H1 (cell line): Measurements from ENCODE around the gene ZNF556. TPM values are rescaled to one million over a fixed set of nuclear protein-coding genes. Genes with fewer than 3 reads are reported as not detected.

Experiments
- CTCF ChIA-PET: fragments of 300-600 bp; sonication (Branson Sonifier 250); formaldehyde crosslinking; loops from one replicate; lab custom pipeline; 2021; ENCODE audit not compliant: partially characterized antibody; lab: Charles Lee
- POLR2A ChIA-PET: fragments of 300-600 bp; sonication (Branson Sonifier 250); formaldehyde crosslinking; loops from one replicate; lab custom pipeline; 2021; ENCODE audit warnings: inconsistent platforms; ENCODE audit not compliant: partially characterized antibody; lab: Charles Lee
- DNase-seq, 2 experiments: peaks; one replicate each; pipeline versions ENCODE4 v3.0.0 to v3.0.0-alpha.2; 2010 to 2022; ENCODE audit warnings: low spot score in 2 of 2, low read depth in 1 of 2, mixed read lengths in 1 of 2
- FAIRE-seq: peaks from 2 replicates; lab custom pipeline; 2011; peaks lifted over from hg19 to GRCh38; lab: Jason Lieb, UNC
- H2AFZ ChIP-seq: 2 replicates; pipeline ENCODE4 v1.8.1; 2012; ENCODE audit warnings: low read length, inconsistent platforms
- H2AK5ac ChIP-seq: 2 replicates; pipeline ENCODE4 v1.6.1; 2013; ENCODE audit warnings: low read depth, low read length
- H2BK120ac ChIP-seq: replicated peaks from 2 replicates; pipeline ENCODE3; 2013; ENCODE audit warnings: low read depth, low read length, inconsistent platforms
- H2BK12ac ChIP-seq: 2 replicates; pipeline ENCODE4 v1.6.1; 2013; ENCODE audit warnings: low read depth, low read length
- H2BK15ac ChIP-seq: 2 replicates; pipeline ENCODE4 v1.6.1; 2013; ENCODE audit warnings: low read length
- H2BK20ac ChIP-seq: 2 replicates; pipeline ENCODE4 v1.6.1; 2013; ENCODE audit warnings: low read length
- H2BK5ac ChIP-seq: 2 replicates; pipeline ENCODE4 v1.6.1; 2013; ENCODE audit warnings: low read depth, low read length
- H3K14ac ChIP-seq: 2 replicates; pipeline ENCODE4 v1.6.1; 2013; ENCODE audit warnings: inconsistent platforms; ENCODE audit not compliant: insufficient read length
- H3K18ac ChIP-seq: 2 replicates; pipeline ENCODE4 v1.6.1; 2013; ENCODE audit warnings: low read length; ENCODE audit errors: extremely low read depth
- H3K23ac ChIP-seq: 2 replicates; pipeline ENCODE4 v1.6.1; 2013; ENCODE audit warnings: inconsistent platforms; ENCODE audit not compliant: insufficient read length
- H3K23me2 ChIP-seq: 2 replicates; pipeline ENCODE4 v1.6.1; 2013; ENCODE audit warnings: low read depth, low read length
- H3K27ac ChIP-seq: 2 replicates; pipeline ENCODE4 v1.6.1; 2011; ENCODE audit warnings: low read depth, low read length, inconsistent platforms
- H3K27me3 ChIP-seq, 4 experiments: replicated peaks in 1 of 4; 1 replicate in 1 of 4; 2 replicates in 3 of 4; pipeline versions ENCODE4 v1.6.1 to v1.8.1; 2011 to 2013; ENCODE audit warnings: low read length in 3 of 4, mild to moderate bottlenecking in 3 of 4, inconsistent platforms in 2 of 4, mixed read lengths in 2 of 4, moderate library complexity in 1 of 4; ENCODE audit not compliant: control insufficient read depth in 3 of 4, insufficient read depth in 3 of 4; ENCODE audit errors: extremely low read depth in 1 of 4
- H3K36me3 ChIP-seq, 4 experiments: 2 replicates each; pipeline versions ENCODE4 v1.6.1 to v1.8.1; 2011 to 2013; ENCODE audit warnings: mild to moderate bottlenecking in 4 of 4, low read length in 3 of 4, moderate library complexity in 2 of 4, control low read depth in 1 of 4, inconsistent platforms in 1 of 4; ENCODE audit not compliant: insufficient read depth in 4 of 4, control insufficient read depth in 2 of 4
- H3K4ac ChIP-seq: replicated peaks from 2 replicates; pipeline ENCODE3; 2013; ENCODE audit warnings: low read length, low read depth, mixed read lengths, inconsistent platforms; ENCODE audit not compliant: insufficient read length
- H3K4me1 ChIP-seq, 4 experiments: replicated peaks in 1 of 4; 1 replicate in 1 of 4; 2 replicates in 3 of 4; pipeline versions ENCODE4 v1.6.1 to v1.8.1; 2011 to 2013; ENCODE audit warnings: low read length in 3 of 4, inconsistent platforms in 2 of 4, mixed read lengths in 1 of 4; ENCODE audit not compliant: insufficient read depth in 4 of 4, control insufficient read depth in 3 of 4
- H3K4me2 ChIP-seq, 2 experiments: 2 replicates each; pipeline versions ENCODE4 v1.6.1 to v1.8.1; 2011 to 2013; ENCODE audit warnings: low read depth in 2 of 2, low read length in 2 of 2, control low read depth in 1 of 2, inconsistent platforms in 1 of 2, mild to moderate bottlenecking in 1 of 2; ENCODE audit not compliant: insufficient read depth in 1 of 2
- H3K4me3 ChIP-seq, 4 experiments: fragments of 200-600, 300-600 bp in 1 of 4; sonication (generic), shearing (Covaris generic), sonication (Bioruptor Twin) in 1 of 4; 2 replicates each; pipeline versions ENCODE4 v1.5.1 to v1.8.1; 2011 to 2016; ENCODE audit warnings: low read length in 4 of 4, low read depth in 3 of 4, control low read depth in 2 of 4, inconsistent platforms in 2 of 4, mild to moderate bottlenecking in 2 of 4, mixed read lengths in 1 of 4, moderate library complexity in 1 of 4; ENCODE audit not compliant: insufficient read depth in 2 of 4; ENCODE audit errors: extremely low read depth in 1 of 4
- H3K56ac ChIP-seq: replicated peaks from 2 replicates; pipeline ENCODE3; 2013; ENCODE audit warnings: low read depth, mild to moderate bottlenecking, mixed read lengths, low read length, inconsistent platforms; ENCODE audit not compliant: insufficient read length
- H3K79me1 ChIP-seq: 2 replicates; pipeline ENCODE4 v1.6.1; 2013; ENCODE audit warnings: low read depth, low read length, control low read depth
- H3K79me2 ChIP-seq, 2 experiments: 2 replicates each; pipeline versions ENCODE4 v1.6.1 to v1.8.1; 2012 to 2013; ENCODE audit warnings: low read length in 2 of 2, mild to moderate bottlenecking in 2 of 2, inconsistent platforms in 1 of 2; ENCODE audit not compliant: insufficient read depth in 2 of 2, control insufficient read depth in 1 of 2
- H3K9ac ChIP-seq, 4 experiments: replicated peaks in 1 of 4; 1 replicate in 1 of 4; 2 replicates in 3 of 4; pipeline versions ENCODE4 v1.6.1 to v1.8.1; 2011 to 2013; ENCODE audit warnings: low read depth in 3 of 4, low read length in 3 of 4, control low read depth in 2 of 4, mild to moderate bottlenecking in 2 of 4, moderate library complexity in 2 of 4, inconsistent platforms in 1 of 4; ENCODE audit errors: extremely low read depth in 1 of 4
- H3K9me3 ChIP-seq, 2 experiments: 2 replicates each; pipeline versions ENCODE4 v1.6.1 to v1.8.1; 2012 to 2013; ENCODE audit warnings: mild to moderate bottlenecking in 2 of 2, moderate library complexity in 2 of 2, control low read depth in 1 of 2, inconsistent platforms in 1 of 2, low read depth in 1 of 2, low read length in 1 of 2, mixed read lengths in 1 of 2; ENCODE audit not compliant: insufficient read depth in 2 of 2
- H4K20me1 ChIP-seq, 2 experiments: replicated peaks in 1 of 2; 2 replicates each; pipeline versions ENCODE3 to v1.8.1; 2011 to 2013; ENCODE audit warnings: inconsistent platforms in 2 of 2, low read length in 2 of 2, mild to moderate bottlenecking in 1 of 2; ENCODE audit not compliant: insufficient read depth in 2 of 2, control insufficient read depth in 1 of 2
- H4K5ac ChIP-seq: 2 replicates; pipeline ENCODE4 v1.6.1; 2013; ENCODE audit warnings: low read length, low read depth, mixed read lengths, inconsistent platforms; ENCODE audit not compliant: insufficient read length
- H4K8ac ChIP-seq: 2 replicates; pipeline ENCODE4 v1.8.0; 2013; ENCODE audit warnings: mild to moderate bottlenecking, moderate library complexity, low read length, inconsistent platforms; ENCODE audit not compliant: insufficient read depth; ENCODE audit errors: extremely low read depth
- H4K91ac ChIP-seq: replicated peaks from 2 replicates; pipeline ENCODE3; 2013; ENCODE audit warnings: low read length, mixed read lengths, inconsistent platforms; ENCODE audit not compliant: insufficient read length
- ZNF274 ChIP-seq: IDR thresholded peaks from 2 replicates; pipeline ENCODE4 v1.7.0; 2012; ENCODE audit warnings: low read length, borderline replicate concordance; ENCODE audit errors: extremely low read depth
- WGBS, 2 experiments: shearing (Covaris generic) in 1 of 2; methylation state at CpG; one replicate each; pipeline versions ENCODE4 v1.1.6 to v1.1.7; 2013 to 2015; ENCODE audit warnings: low lambda C conversion rate in 2 of 2, mixed read lengths in 2 of 2, inconsistent platforms in 1 of 2, low coverage in 1 of 2, missing lambda C conversion rate in 1 of 2; ENCODE audit not compliant: insufficient replicate concordance in 2 of 2, insufficient coverage in 1 of 2, insufficient read length in 1 of 2; ENCODE audit errors: extremely low coverage in 1 of 2, missing lambda C conversion rate in 1 of 2; 5-methylcytosine and 5-hydroxymethylcytosine counted together
- long read RNA-seq, 2 experiments: library from RNA in 1 of 2; library from capped mRNA in 1 of 2; stranded (forward); transcript quantifications; one replicate each; pipeline ENCODE4 v2.0.0, GENCODE V29; 2021; ENCODE audit warnings: inconsistent platforms in 1 of 2
- polyA minus RNA-seq, 3 experiments: library from RNA; depleted of rRNA, polyadenylated mRNA; stranded (reverse); fragments of >200 nt; gene quantifications; 1 replicate in 2 of 3; 2 replicates in 1 of 3; pipeline ENCODE4 v1.2.3, GENCODE V29; 2011
- polyA plus RNA-seq, 7 experiments: library from polyadenylated mRNA; depleted of rRNA in 3 of 7; stranded (reverse) in 5 of 7; unstranded in 2 of 7; fragments of >200 nt in 5 of 7; fragments of 200-250 nt in 2 of 7; gene quantifications; 1 replicate in 5 of 7; 2 replicates in 1 of 7; 4 replicates in 1 of 7; pipeline versions ENCODE4 v1.2.1 to v1.2.3, GENCODE V29; 2011 to 2013; ENCODE audit warnings: missing spikeins in 2 of 7, mixed read lengths in 2 of 7
- total RNA-seq: library from RNA; stranded (reverse); fragmentation: NEBNext Ultra II Directional; extraction: Animal tissue kit (Norgen Biotek cat#: 25700); gene quantifications from 2 replicates; pipeline ENCODE4 v1.2.1, GENCODE V29; 2021

ZNF556 gene
- total RNA-seq: not detected in 2 replicates
- not detected in 2 replicates for polyA plus RNA-seq (2011; rRNA removed)
- not detected for polyA plus RNA-seq (2011; cell fraction: cytosol; rRNA removed)
- not detected for polyA plus RNA-seq (2011; cell fraction: nucleus; rRNA removed)
- polyA plus RNA-seq (2012, experiment 1 of 2): not detected in 4 replicates
- polyA plus RNA-seq (2012, experiment 2 of 2): not detected
- polyA plus RNA-seq (2013, experiment 1 of 2): not detected
- not detected for polyA plus RNA-seq (2013, experiment 2 of 2)
- not detected in 2 replicates for polyA minus RNA-seq (2011; rRNA and poly(A)+ RNA removed)
- not detected for polyA minus RNA-seq (2011; cell fraction: cytosol; rRNA and poly(A)+ RNA removed)
- not detected for polyA minus RNA-seq (2011; cell fraction: nucleus; rRNA and poly(A)+ RNA removed)
- long read RNA-seq, experiment 1: 0 reads
- long read RNA-seq, experiment 2: 0 reads

DNA sequence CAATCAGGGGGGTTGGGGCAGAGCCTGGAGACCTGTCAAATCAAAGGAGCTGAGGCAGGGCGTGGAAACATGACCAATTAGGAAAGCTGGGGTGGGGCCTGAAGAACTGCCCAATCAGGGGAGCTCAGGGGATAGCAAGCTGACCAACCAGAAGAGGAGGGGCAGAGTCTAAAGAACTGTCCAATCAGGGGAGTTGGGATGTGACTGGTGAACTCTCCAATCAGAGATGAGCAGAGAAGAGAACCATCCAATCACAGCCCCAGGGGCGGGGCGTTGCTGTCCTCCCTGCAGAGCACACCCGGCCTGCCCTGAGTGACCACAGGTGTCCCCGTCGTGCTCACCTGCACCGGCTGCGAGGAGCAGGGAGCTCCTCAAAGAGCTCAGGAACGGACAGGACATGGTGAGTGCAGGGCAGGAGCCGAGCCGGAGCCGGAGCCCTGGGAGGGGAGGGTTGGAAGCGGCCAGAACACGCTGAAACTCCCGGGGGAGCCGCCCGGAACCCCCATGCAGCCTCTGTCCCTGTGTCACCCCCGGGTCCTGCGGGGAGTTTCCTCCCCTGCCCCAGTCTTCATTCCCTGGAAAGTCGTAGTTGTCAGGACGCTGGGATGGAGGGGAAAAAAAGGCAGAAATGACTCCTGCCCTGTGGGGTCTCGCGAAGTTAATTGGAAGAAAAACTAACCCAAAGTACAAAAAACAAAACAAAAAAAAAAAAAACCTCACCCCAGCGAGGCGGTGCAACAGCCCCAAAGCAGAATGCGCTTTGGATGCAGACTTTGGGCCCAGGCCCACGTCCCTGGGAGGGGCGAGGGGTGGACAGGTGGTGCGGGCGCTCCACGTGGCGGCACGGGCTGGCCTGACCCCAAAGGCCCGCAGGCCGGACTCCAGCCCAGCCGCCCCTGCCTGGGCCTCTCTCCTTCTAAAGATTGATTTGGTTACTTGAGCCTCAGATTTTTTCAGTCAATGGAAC is at the start of gene ZNF556:
ZNF556 (plus strand) TSS at position 311 of the 967 bp plus-strand sequence; CDS start at position 398, 87 bp downstream.
- TF ChIP-seq ZNF274: no peak
- no peak within 1 kb of the TSS for H4K8ac ChIP-seq
- no peak within 1 kb of the TSS for H2BK5ac ChIP-seq
- FAIRE-seq (no peak), DNase-seq (no peak)
- H2BK120ac ChIP-seq: no peak within 1 kb of the TSS
- no peak within 1 kb of the TSS for H3K23ac ChIP-seq
- no peak within 1 kb of the TSS for H2BK20ac ChIP-seq
- H2BK12ac ChIP-seq: no peak within 1 kb of the TSS
- no peak within 1 kb of the TSS for H4K91ac ChIP-seq
- H3K4me1 ChIP-seq: no peaks in the 10 kb centered on the region
- H3K56ac ChIP-seq: no peak within 1 kb of the TSS
- H3K9ac ChIP-seq: no peak within 1 kb of the TSS
- H3K36me3 ChIP-seq: no peaks in the 10 kb centered on the region; a peak in 1 of 8 replicates
- H3K18ac ChIP-seq: no peak within 1 kb of the TSS
- H3K4ac ChIP-seq: no peak within 1 kb of the TSS
- H3K14ac ChIP-seq: no peak within 1 kb of the TSS
- no peaks in the 10 kb centered on the region for H3K23me2 ChIP-seq
- peaks cover 34 to 77% of the 10 kb centered on the region in 2 experiments for H3K9me3 ChIP-seq
- H2BK15ac ChIP-seq: no peak within 1 kb of the TSS
- no peaks in the 10 kb centered on the region for H3K79me1 ChIP-seq
- ChIA-PET POLR2A (no interaction called here), CTCF (interaction anchor here (0.9 kb wide), 1 partner anchor 12 kb away, joined by 3 read pairs; no protein-coding TSS in a partner anchor)
- H3K27me3 ChIP-seq: no peaks in the 10 kb centered on the region
- no peak within 1 kb of the TSS for H3K4me2 ChIP-seq
- H3K4me3 ChIP-seq: no peak within 1 kb of the TSS
- no peak within 1 kb of the TSS for H3K27ac ChIP-seq
- no peaks in the 10 kb centered on the region for H3K79me2 ChIP-seq
- no peak within 1 kb of the TSS for H2AK5ac ChIP-seq
- 85% methylated on average over 22 of the region's 36 CpGs; no CpG with 5 or more reads in 1 of the 2 experiments for WGBS, 2 experiments
- no peaks in the 10 kb centered on the region for H4K20me1 ChIP-seq
- no peak within 1 kb of the TSS for H2AFZ ChIP-seq
- no peak within 1 kb of the TSS for H4K5ac ChIP-seq
